Panc1 (cell line): ENCODE measurements around the gene TGM5.

Experiments
- CTCF ChIP-seq: fragments of 450-650 bp; IDR thresholded peaks from 2 replicates; pipeline ENCODE4 v1.5.1; 2017; ENCODE audit warnings: mild to moderate bottlenecking
- REST ChIP-seq, 2 experiments: IDR thresholded peaks; 2 replicates each; pipeline ENCODE4 v1.6.1; 2011 to 2012; ENCODE audit warnings: low read depth in 2 of 2, control low read depth in 1 of 2, low read length in 1 of 2, mild to moderate bottlenecking in 1 of 2, moderate library complexity in 1 of 2; ENCODE audit not compliant: insufficient read depth in 1 of 2
- SIN3A ChIP-seq: IDR thresholded peaks from 2 replicates; pipeline ENCODE4 v1.6.1; 2012; ENCODE audit warnings: low read depth, mild to moderate bottlenecking, low read length, moderate library complexity, borderline replicate concordance; ENCODE audit not compliant: insufficient read depth

GRCh38 chr15:43204016-43204901, 62.5 kb downstream of the TGM5 start:
- TF ChIP-seq CTCF (peak; percentile 85), SIN3A (no peak), REST (IDR thresholded peaks at IDR 0.05; ENCODE audit: insufficient read depth in 1 of 2, low read depth in 2 of 2, low read length in 1 of 2) (no peak)
